ENCODE data around the gene ZKSCAN5.

The ZKSCAN5 gene

GRCh38 chr7:99505324-99505662 is 831 bp downstream of the ZKSCAN5 start:
- no peak for TF ChIP-seq CTCF (IDR thresholded peaks at IDR 0.05; ENCODE audit: control insufficient read depth, extremely low read depth, insufficient read depth)
- no peak for DNase-seq (ENCODE audit: low read depth)
- peak overlapping the region; percentile 70 for H3K4me3 ChIP-seq (ENCODE audit: low read depth, low read length)

- DNase-seq (ENCODE audit: low read depth): no peak
- no peak for TF ChIP-seq CTCF (IDR thresholded peaks at IDR 0.05; ENCODE audit: control insufficient read depth, extremely low read depth, insufficient read depth)
- H3K4me3 ChIP-seq (ENCODE audit: low read depth, low read length): no peak overlapping the region
Measured at GRCh38 chr7:99514050-99514449, 9.6 kb downstream of the ZKSCAN5 start.

- no peak for TF ChIP-seq CTCF (IDR thresholded peaks at IDR 0.05; ENCODE audit: control insufficient read depth, extremely low read depth, insufficient read depth)
- DNase-seq (ENCODE audit: low read depth): no peak
- no peak overlapping the region for H3K4me3 ChIP-seq (ENCODE audit: low read depth, low read length)
Measured at GRCh38 chr7:99521399-99521798, 16.9 kb downstream of the ZKSCAN5 start.

GRCh38 chr7:99525713-99526440 is 21.4 kb downstream of the ZKSCAN5 start:
- TF ChIP-seq CTCF (IDR thresholded peaks at IDR 0.05; ENCODE audit: control insufficient read depth, extremely low read depth, insufficient read depth): peak; percentile 29; the same call in 1 of the 2 replicates
- H3K4me3 ChIP-seq (ENCODE audit: low read depth, low read length): no peak overlapping the region
- no peak for DNase-seq (ENCODE audit: low read depth)

GRCh38 chr7:99531354-99531765 is 26.9 kb downstream of the ZKSCAN5 start:
- no peak overlapping the region for H3K4me3 ChIP-seq (ENCODE audit: low read depth, low read length)
- DNase-seq (ENCODE audit: low read depth): no peak
- no peak for TF ChIP-seq CTCF (IDR thresholded peaks at IDR 0.05; ENCODE audit: control insufficient read depth, extremely low read depth, insufficient read depth)

GRCh38 chr7:99535667-99536066 is 31.2 kb downstream of the ZKSCAN5 start:
- DNase-seq (ENCODE audit: low read depth): no peak
- TF ChIP-seq CTCF (IDR thresholded peaks at IDR 0.05; ENCODE audit: control insufficient read depth, extremely low read depth, insufficient read depth): no peak
- H3K4me3 ChIP-seq (ENCODE audit: low read depth, low read length): no peak overlapping the region

- no peak overlapping the region for H3K4me3 ChIP-seq (ENCODE audit: low read depth, low read length)
- no peak for TF ChIP-seq CTCF (IDR thresholded peaks at IDR 0.05; ENCODE audit: control insufficient read depth, extremely low read depth, insufficient read depth)
- DNase-seq (ENCODE audit: low read depth): no peak
Measured at GRCh38 chr7:99539213-99539811, 34.9 kb downstream of the ZKSCAN5 start.

Data from LNCaP clone FGC (cell line).